GM18868 (cell line): Measurements from ENCODE around the gene FRY.
"Not testable (repeated sequence)": the region's sequence is repeated elsewhere in the genome, so short reads cannot be mapped to it uniquely, and the experiment has no call there.

Experiments
- ATAC-seq: cut with Tn5 transposase; IDR thresholded peaks from one replicate; pipeline ENCODE4 v1.9.1; 2021; ENCODE audit warnings: mild to moderate bottlenecking, moderate library complexity; ENCODE audit not compliant: unreplicated experiment

The FRY gene

DNA sequence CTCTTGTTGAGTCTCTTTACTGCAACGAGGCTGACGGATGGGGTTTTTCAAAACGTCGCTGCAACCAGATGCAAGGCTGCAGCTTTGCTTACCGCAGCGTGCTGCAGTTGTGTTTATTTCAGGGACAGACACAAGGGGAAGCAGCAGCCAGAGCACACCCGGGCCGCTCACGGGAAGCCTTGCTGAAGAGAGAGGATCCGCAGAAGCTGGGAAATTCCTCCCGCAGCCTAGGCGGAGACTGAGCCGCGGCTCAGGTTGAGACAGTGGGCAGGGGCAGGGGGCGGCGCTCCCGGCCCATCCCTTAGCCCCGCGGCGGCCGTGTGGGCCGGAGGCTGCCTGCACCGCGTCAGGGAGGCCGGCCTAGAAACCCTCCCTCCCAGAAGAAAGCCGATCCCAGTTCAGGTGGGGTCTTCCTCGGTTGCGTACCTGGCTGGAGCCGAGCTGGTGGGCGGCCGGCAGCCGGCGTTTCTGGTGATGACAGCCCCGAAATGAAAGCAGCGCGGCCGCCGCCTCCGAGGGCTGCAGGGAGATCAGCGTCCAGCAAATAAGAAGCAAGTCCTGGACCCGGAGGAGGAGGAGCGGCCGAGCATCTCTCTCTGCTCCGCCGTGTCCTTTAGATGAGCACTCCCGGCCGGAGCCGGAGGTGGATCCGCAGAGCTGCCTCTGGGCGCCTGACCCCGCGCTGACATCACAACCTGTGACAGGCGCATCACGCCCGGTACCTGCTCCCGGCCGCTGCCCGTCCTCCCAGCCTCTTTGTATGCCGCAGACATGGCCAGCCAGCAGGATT lies at the start of gene FRY:
FRY (plus strand) TSS at position 750 of the 790 bp plus-strand sequence; CDS start at position 772, 22 bp downstream.
- peak; percentile 74 for ATAC-seq

DNA sequence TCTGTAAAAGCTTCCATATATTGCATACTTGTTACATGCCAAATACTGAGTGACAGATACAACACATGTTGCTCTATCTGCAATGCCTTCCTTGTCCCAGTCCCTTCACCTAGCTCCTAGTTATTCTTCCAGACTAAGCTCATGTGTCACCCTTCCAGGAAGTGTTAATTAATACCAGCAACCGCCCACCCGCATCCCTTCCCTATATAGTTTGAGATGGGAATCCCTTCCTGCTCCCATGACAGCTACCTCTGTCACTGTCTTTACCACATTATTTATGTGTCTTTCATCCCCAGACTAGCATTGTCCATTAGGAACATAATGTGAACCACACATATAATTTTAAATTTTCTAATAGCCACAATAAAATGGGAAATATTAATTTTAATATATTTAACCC lies 49.5 kb upstream of the FRY start:
- ATAC-seq = no peak

DNA sequence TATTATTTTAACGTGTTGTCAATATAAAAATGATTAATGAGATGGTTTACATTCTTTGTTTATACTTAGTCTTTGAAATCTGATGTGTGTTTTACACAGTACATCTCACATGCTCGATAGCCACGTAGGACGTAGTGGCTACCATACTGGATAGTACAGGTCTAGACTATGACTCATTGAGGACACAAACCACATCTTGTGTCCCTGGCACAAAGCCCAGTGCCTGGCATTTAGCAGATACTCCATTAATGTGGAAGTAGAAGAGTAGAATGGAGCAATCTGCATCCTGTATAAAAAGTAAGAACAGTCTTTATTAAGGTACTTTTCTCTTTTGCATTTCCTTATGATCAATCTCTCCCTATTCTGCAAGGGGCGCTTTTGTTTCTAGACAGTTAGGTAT lies 49.0 kb upstream of the FRY start:
- ATAC-seq = no peak

DNA sequence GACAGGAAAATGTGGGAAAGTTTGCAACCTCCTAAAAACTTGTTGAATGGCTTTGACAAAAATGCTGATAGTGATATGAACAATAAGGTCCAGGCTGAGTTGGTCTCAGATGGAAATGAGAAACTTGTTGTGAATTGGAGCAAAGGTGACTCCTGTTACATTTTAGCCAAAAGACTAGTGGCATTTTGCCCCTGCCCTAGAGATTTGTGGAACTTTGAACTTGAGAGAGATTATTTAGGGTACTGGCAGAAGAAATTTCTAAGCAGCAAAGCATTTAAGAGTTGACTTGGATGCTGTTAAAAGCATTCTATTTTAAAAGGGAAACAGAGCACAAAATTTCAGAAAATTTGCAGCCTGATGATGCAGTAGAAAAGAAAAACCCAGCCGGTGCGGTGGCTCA lies 47.9 kb upstream of the FRY start:
- ATAC-seq = not testable (repeated sequence)

DNA sequence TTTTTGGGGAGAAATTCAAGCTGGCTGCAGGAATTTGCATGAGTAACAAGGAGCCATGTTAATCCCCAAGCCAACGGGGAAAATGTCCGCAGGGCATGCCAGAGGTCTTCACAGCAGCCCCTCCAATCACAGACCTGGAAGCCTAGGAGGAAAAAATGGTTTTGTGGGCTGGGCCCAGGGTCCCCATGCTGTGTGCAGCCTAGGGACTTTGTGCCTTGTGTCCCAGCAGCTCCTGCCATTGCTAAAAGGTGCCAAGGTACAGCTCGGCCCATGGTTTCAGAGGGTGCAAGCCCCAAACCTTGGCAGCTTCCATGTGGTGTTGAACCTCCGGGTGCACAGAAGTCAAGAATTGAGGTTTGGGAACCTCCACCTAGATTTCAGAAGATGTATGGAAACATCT lies 47.2 kb upstream of the FRY start:
- not testable (repeated sequence) for ATAC-seq

DNA sequence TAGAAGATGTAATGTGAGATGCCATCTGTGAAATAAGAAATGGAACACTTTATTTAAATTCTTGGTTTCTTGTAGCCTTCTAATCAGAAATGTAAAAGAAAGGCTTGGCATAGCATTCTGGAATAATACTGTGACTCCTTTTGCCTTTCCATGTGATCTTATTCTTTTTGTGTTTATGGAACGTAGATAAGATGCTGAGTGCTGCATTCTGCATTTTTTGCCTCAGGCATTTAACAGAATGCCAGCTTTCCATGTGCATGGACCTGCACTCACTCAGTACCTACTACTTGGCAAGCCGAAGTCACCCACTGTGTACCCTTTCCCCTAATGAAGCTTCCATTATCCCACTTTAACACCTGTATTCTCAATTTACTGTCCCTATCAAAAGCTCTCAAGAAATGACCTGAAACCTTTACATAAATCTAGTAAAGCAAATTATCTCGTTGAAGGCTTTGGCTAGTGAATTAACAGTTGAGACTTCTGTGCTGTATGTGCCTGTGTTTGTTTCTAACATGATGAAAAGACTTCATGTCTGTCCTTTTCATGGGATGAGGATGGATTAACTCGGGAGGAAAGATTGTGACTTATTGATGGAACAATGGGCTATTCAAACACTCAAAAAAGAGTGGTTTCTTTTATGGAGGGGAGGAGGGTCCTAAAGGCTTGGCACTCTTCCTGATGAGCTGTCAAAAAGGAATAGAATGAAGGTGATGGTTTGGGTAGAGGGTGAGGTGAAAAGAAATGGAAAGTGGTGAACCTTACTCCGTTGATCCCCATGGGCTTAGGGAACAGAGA lies 44.7 kb upstream of the FRY start:
- ATAC-seq = no peak

DNA sequence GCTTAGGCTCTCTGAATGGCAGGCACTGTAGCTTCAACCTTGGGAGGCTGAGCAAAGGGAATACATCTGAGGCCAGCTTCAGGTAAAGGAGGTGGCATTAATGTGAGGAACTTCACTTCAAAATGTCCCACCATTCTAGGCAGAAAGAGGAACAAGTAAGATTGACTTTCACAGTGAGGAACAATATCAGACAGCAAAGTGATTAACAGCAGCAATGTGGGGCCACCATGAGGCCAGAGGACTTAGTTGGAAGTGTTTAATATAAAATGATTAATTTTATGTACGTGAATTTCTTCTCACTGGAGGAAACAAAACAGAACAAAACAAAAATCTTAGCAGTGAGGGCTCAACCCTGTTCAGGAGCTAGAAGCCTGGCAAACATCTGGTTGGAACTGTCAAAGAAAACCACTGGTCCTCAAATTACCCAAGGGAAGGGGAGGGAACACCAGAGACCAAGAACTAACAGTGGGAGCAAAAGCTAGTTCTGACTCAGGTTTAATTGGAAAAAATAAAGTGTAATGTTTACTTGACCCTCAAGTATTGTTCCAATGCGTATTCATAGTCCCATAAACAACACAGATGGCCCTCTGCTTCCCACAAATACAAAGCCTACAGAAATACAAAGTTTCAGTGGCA lies 43.9 kb upstream of the FRY start:
- ATAC-seq = no peak

DNA sequence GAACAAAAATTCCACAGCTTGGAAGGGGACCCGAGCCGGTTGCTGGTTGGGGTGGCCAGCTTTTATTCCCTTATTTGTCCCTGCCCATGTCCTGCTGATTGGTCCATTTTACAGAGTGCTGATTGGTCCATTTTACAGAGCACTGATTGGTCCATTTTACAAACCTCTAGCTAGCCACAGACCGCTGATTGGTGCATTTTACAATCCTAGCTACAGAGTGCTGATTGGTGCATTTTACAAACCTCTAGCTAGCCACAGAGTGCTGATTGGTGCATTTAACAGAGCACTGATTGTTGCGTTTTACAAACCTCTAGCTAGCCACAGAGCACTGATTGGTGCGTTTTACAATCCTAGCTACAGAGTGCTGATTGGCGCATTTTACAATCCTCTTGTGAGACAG lies 37.2 kb upstream of the FRY start:
- ATAC-seq = not testable (repeated sequence)

DNA sequence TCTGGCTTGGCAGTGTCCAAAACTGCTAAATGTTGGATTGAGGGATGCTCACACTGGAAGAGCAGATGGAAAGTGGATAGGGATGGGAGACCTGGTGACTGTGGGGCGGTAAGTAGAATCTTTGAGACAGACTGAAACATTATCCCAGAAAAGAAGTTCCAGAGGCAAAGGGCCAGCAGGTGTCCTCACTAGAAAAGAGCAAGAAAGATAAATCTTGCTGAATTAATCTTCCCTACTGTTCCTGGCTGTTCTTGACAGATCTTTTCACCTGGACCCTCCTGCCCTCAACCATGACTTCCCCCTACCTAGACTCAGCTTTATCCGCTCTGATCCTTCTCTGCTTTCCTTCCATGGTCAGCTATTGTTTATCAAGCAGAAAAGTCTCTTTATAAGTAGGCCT lies 35.0 kb upstream of the FRY start:
- ATAC-seq = no peak

DNA sequence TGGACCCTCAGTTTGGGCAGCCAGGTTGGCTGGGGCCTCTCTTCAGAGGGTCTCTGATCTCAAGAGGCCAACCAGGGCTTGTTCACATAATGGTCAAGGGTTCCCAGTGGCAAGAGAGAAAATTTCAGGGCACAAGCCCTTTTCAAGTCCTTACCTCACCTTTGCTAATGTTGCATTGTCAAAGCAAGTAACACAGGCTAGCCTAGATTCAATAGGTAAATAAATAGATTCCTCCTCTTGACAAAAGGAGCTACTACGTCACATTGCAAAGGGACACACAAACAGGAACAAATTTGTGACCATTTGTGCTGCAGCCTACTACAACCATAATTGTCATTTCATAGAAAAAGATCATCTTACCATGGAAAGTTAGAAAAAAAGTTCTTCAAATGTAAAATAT lies 33.9 kb upstream of the FRY start:
- no peak for ATAC-seq

DNA sequence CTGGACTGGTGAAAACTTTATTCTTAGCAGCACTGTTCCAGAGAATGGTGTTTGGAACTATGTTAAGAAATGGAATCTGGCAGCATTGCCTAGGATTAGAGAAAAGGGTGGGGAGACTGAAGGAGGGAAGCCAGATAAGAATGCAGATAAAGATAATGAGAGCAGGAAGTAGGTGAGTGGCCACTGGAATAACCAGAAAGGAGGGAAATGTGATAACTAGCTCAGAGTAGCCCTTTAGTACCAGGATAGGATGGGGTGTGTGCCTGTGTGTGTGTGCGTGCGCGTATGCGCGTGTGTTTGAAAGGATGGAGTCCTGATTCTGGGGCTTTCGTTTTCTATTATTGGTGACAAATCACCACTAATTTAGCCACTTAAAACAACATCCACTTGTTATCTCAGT lies 33.4 kb upstream of the FRY start:
- no peak for ATAC-seq

DNA sequence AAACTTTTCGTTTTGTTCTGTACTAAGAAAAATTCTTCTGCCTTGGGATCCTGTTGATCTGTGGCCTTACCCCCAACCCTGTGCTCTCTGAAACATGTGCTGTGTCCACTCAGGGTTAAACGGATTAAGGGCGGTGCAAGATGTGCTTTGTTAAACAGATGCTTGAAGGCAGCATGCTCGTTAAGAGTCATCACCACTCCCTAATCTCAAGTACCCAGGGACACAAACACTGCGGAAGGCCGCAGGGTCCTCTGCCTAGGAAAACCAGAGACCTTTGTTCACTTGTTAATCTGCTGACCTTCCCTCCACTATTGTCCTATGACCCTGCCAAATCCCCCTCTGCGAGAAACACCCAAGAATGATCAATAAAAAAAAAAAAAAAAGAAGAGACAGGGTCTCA lies 30.8 kb upstream of the FRY start:
- ATAC-seq = not testable (repeated sequence)

DNA sequence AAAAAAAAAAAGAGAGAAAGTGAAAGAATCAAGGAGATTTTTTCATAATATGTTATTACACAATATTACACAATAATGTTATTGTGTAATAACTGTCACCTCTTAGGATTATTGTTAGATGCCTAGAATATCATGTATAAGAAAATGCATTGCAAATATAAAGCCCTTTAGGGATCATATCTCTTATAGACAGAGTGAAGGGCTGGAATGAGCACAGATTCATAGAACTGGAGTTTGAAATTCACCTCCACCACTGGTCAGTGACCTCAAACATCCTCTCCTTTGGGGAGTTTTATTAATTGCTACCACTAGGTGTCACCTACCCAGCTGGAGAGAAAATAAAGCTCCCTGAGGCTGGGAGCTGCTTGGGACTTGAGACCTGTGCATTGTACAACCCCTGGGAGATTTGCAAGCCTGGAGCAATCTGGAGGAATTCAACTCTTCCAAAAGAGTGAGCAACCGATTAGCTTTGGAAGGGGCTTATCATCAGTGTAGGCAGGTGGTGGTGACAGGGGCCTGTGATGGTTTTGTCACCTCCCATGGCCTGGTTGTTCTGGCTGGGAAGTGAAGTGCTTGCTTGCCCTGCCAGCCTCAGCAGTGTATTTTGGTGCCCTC lies 30.3 kb upstream of the FRY start:
- ATAC-seq = peak; percentile 83

DNA sequence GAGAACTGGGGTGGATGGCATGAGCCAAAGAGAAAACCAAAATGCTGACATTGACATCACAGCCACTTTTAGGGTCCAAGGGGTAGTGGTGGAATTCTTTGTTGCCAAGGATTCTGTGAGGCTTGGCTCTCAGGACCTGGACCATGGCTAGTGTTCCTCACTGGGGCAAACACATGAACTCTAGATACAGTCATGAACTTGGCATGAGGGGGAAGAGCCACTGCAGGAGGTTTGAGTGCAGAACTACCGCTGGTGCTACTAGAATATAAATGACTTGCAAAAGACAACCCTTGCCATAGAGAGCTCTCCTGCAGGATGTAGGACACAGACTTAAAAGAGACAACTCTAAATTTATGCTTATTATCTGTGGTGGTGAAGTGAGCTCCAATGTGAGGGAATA lies 29.8 kb upstream of the FRY start:
- ATAC-seq = no peak

DNA sequence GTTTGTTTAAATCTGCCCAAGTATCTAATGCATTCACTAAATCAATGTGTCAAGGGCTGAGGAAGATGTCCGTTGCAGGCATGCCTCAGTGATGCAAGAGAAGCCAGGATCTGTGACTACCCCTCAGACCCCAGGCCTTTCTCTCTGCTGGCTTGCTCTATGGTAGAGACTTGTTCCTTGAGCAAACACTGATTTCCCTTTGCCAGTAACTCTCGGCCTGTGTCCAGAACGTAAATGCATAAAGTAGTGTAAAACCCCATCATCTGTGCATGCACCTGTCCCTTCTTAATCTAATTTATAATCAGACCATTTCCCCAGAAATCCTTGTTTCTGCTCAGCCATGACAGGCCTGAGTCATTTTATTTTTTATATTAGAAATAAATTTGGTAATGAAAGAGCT lies 28.7 kb upstream of the FRY start:
- ATAC-seq = no peak

DNA sequence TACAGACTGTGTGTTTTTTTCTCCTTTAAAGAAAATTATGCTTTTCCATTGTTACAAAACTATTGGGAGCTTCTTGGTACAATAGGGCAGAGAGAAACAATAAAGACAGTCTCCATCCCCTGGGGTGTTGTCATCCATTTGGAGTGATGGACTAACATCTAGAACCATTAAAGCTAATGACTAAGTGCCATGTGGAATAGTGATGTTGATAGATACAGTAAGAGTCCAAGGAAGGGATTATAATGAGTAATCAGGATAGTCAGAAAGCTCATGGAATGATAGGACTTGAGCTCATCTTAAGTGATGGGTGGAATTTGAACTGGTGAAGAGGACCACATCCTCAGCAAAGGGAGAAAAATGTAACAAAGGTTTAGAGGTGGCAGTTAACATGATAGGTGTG lies 24.1 kb upstream of the FRY start:
- ATAC-seq = no peak

DNA sequence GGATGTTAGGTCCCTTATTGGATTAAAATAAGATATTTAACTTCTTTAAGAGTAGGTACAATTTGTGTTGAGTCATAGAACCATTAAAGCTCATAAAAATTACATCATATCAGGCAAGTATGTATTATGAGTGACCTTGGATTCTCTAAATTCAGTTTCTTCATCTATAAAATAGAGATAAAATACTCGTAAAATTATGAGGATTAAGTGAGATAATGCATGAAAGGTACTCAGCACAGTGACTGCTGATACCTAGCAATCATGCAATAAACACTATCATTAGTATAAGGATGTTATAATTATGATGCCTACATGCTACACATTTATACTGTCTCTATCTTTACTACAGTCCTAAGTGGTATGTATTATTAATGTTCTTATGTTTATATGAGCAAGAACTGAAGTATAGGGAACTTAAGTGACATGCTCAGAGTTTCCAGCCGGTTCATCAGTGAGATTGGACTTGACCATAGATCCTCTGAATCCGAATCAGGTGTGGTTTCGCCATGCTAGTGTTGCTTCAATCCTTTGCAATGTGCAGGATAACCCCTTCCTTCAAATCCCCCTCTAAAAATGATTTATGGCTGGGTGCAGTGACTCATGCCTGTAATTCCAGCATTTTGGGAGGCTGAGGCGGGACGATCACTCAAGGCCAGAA lies 22.9 kb upstream of the FRY start:
- ATAC-seq = no peak

DNA sequence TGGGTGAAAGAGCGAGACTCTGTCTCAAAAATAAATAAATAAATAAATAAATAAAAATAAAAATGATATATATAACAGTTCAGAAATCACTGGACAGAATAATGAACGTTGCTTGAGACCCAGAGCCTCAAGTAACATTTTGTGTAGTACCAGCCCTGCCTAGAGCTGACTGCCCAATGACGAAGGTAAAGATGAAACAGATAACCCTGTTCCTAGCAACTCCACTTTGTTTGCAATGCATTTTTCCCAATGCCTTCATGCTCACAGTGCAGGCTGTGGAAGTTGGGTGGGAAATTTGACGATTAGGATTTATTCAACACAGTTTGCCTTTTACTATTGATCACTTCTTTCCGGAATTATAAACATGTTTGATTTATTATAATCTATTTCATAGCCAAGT lies 22.2 kb upstream of the FRY start:
- no peak for ATAC-seq

DNA sequence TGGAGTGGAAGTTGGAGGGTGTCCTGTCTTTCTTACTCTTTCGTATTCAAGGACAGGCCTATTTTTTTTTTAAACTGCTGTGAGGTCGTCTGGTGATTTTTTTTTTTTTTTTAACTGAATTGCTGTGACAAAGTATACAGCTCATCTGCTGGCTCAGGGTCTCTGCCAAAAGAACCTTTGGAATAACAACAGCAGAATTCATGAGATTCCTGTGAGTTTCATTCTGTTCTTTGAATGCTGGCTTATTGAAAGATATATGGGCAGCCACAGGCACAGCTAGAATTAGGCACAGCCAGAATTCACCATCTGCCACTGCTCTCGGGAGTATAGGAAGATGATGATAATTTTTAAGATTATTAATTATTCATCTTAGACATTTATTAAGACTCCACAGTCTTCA lies 21.4 kb upstream of the FRY start:
- no peak for ATAC-seq

DNA sequence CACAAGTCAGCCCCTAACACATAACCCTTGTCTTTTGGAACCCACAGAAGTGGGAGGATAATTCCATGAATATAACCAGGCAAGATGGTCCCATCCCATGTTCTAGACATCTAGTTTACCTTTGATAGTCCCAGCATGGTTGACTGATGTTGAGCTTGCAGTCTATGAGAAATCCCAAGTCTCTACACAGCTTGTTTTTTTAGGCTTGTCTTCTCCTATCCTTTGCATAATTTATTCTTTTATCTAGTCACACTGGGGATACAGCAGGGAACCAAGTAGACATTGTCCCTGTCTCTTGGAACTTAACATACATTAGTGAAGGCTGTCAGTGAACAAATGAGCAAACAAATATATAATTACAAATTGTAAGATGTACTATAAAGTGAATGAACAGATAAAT lies 19.6 kb upstream of the FRY start:
- no peak for ATAC-seq

DNA sequence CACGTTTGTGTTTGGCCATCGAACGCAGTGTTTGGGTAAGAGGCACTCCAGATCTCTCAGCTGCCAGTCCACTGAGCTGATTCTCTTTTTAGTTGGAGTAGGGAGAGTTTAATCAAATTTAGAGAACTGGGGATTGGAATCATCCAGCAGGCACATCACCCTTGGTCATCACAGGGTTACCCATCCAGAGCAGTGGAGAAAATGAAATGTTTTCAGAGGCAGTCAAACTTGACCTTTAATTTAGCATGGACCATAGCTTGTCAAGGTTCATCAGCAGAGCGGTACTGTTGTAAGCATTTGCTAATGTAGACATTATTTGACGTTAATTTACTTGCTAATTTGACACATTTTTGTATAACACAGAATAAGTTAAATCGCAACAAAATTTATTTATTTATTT lies 18.4 kb upstream of the FRY start:
- no peak for ATAC-seq
